ENCODE data around the gene MT1G.

- TF ChIP-seq TAF1 (IDR thresholded peaks at IDR 0.05; ENCODE audit: low read depth, low read length) (no peak), SPI1 (IDR thresholded peaks at IDR 0.05; ENCODE audit: low read depth, low read length) (no peak), POU2F2 (IDR thresholded peaks at IDR 0.05; ENCODE audit: low read depth, low read length) (no peak)
Observed at GRCh38 chr16:56715126-56715525, 47.3 kb upstream of the MT1G start.
